Effector memory CD4-positive, alpha-beta T cell (primary cell): ENCODE measurements around the gene ZSWIM9.
"Not testable (repeated sequence)": the region's sequence is repeated elsewhere in the genome, so short reads cannot be mapped to it uniquely, and the experiment has no call there.

ENCODE experiments used
- DNase-seq, 3 donors: peaks; one replicate each; pipeline ENCODE4 v3.0.0-alpha.2; 2020
- H3K27ac ChIP-seq: 2 replicates; pipeline ENCODE4 v1.7.0; 2013; ENCODE audit warnings: mild to moderate bottlenecking, low read length, moderate library complexity; ENCODE audit not compliant: insufficient read depth, poor library complexity, severe bottlenecking
- H3K27me3 ChIP-seq: replicated peaks from 2 replicates; pipeline ENCODE4 v1.7.0; 2013; ENCODE audit warnings: mild to moderate bottlenecking, low read length; ENCODE audit not compliant: insufficient read depth, control insufficient read depth, poor library complexity, severe bottlenecking
- H3K36me3 ChIP-seq: 2 replicates; pipeline ENCODE4 v1.7.0; 2013; ENCODE audit warnings: mild to moderate bottlenecking, low read length, moderate library complexity; ENCODE audit not compliant: control insufficient read depth, insufficient read depth
- H3K4me1 ChIP-seq: 2 replicates; pipeline ENCODE4 v1.7.0; 2013; ENCODE audit warnings: low read length, mild to moderate bottlenecking; ENCODE audit not compliant: control insufficient read depth, insufficient read depth, poor library complexity, severe bottlenecking
- H3K4me3 ChIP-seq: 2 replicates; pipeline ENCODE4 v1.7.0; 2013; ENCODE audit warnings: low read length, low read depth, mild to moderate bottlenecking; ENCODE audit not compliant: insufficient read depth, poor library complexity, severe bottlenecking
- H3K9me3 ChIP-seq: 2 replicates; pipeline ENCODE4 v1.7.0; 2013; ENCODE audit warnings: mild to moderate bottlenecking, low read length, moderate library complexity; ENCODE audit not compliant: control insufficient read depth

The ZSWIM9 gene

DNA sequence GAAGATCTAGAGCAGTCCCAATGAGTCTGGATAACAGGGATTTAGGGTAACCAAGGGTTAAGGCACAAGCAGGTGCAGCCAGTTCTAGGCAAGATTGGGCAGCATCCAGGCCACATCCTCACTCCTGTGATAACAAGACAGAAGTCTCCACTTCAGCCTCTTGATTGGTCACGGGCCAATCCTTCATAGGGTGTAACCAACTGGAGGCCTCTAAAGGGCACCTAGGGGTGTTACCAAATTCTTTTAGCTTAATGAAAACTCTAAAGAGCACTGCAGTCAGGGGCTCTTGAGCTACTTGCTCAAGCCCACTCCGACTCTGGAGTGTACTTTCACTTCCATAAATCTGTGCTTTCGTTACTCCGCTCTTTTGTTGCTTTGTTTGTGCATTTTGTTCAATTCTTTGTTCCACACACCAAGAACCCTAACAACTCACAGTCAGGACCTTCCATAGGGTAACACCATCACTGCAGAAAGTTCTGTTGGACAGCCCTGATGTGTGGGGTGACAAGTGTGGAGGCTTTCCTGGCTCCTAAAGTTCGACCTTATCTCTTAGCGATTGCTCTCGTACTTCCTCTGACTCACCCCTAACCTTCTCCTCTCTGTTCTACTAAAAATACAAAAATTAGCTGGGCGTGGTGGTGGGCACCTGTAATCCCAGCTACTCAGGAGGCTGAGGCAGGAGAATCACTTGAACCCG, 36.1 kb downstream of the ZSWIM9 start:
- Histone ChIP-seq H3K27ac (no peak overlapping the region), H3K4me3 (no peak overlapping the region), H3K4me1 (peaks cover 6% of the 10 kb centered on the region), H3K36me3 (peaks cover 10% of the 10 kb centered on the region), H3K9me3 (no peaks in the 10 kb centered on the region), H3K27me3 (no peaks in the 10 kb centered on the region)
- no peak for DNase-seq

DNA sequence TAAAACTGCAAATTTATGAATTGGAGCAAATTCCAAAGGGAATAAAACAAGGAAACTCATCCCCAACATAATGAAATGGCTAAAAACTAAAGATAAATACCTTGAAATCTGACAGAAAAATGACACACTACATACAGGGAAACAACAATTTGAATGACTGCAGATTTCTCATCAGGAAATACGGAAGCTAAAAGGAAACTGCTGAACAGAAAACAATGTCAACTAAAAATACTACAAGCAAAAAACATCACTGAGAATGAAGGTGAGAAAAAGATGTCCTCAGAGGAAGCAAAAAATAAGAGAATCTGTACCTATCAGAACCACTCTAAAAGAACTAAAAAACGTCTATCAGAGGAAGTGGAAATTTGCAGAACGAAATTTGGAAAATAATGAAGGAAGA, 39.5 kb downstream of the ZSWIM9 start:
- Histone ChIP-seq H3K4me3 (no peak overlapping the region), H3K27ac (no peak overlapping the region), H3K9me3 (no peaks in the 10 kb centered on the region), H3K36me3 (peaks cover 22% of the 10 kb centered on the region), H3K27me3 (no peaks in the 10 kb centered on the region), H3K4me1 (no peaks in the 10 kb centered on the region)
- no peak for DNase-seq

DNA sequence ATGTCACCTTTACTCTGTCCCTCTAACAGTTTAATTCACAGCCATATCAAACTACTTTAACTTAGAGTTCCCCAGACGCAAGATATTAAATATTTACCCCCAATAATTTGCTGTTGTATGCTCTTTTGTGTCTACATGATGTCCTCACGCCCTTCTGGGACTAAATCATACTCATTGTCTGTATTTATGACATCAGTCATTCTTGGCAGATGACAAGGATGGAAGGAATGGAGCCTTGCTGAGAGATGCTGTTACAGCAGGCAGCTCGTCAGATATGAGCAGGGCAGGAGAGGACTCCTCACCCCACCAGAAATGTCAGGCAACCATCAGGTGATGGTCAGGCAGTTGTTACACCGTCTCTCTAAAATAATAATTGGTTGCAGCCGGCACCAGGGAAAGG, 43.5 kb downstream of the ZSWIM9 start:
- Histone ChIP-seq H3K4me3 (no peak overlapping the region), H3K9me3 (no peaks in the 10 kb centered on the region), H3K27me3 (no peaks in the 10 kb centered on the region), H3K4me1 (no peaks in the 10 kb centered on the region), H3K27ac (no peak overlapping the region), H3K36me3 (peaks cover 35% of the 10 kb centered on the region)
- DNase-seq: no peak

DNA sequence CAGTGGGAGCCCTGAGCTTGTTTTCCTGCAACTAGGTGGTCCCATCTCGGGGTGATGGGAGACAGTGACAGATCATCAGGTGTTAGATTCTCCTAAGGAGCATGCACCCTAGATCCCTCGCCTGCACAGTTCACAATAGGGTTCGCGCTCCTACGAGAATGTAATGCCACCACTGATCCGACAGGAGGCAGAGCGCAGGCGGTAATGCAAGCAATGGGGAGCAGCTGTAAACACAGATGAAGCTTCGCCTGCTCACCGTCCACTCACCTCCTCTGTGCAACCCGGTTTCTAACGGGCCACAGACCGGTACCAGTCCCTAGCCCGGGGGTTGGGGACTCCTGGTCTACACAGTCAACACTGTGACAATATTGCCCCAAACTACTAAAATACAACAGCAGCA, 46.5 kb downstream of the ZSWIM9 start:
- H3K9me3 ChIP-seq: no peaks in the 10 kb centered on the region
- H3K27ac ChIP-seq: no peak overlapping the region
- peaks cover 38% of the 10 kb centered on the region for H3K36me3 ChIP-seq
- DNase-seq: no peak
- H3K27me3 ChIP-seq: no peaks in the 10 kb centered on the region
- no peak overlapping the region for H3K4me3 ChIP-seq
- no peaks in the 10 kb centered on the region for H3K4me1 ChIP-seq

DNA sequence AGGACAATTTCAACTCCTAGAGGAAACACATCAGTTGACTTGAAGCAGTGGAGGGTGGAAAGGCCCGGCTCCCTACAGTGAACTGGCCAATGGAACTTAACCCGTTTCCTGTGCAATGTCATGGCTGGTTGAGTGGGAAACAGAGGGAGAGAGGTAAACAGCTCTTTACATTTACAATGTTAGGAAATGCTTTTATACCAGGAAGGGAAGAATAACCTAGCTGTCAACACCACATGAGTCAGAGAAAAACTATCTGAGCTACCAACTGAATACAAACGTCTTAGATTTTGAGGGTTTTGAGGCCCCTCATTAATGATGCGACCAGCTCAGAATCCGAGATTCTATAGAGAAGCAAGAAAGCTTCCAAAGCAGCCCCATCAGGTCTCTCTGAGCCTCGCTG, 48.5 kb downstream of the ZSWIM9 start:
- Histone ChIP-seq H3K27me3 (no peaks in the 10 kb centered on the region), H3K9me3 (no peaks in the 10 kb centered on the region)

DNA sequence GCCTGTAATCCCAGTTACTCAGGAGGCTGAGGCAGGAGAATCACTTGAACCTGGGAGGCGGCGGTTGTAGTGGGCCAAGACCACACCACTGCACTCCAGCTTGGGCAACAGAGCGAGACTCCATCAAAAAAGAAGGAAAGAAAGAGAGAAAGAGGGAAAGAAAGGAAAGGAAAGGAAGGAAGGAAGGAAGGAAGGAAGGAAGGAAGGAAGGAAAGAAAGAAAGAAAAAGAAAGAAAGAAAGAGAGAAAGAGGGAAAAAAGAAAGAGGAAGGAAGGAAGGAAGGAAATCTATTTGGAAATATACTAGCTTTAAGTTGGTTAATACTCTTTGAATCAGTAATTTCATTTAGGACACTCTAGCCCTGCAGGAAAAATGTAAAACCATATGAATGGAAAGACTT, 50.3 kb downstream of the ZSWIM9 start:
- not testable (repeated sequence) for H3K9me3 ChIP-seq

More for the DNA sequence above, 48.5 kb downstream of the ZSWIM9 start:
- no peak overlapping the region for H3K27ac ChIP-seq
- H3K4me1 ChIP-seq: no peaks in the 10 kb centered on the region
- no peak for DNase-seq
- peaks cover 31% of the 10 kb centered on the region for H3K36me3 ChIP-seq
- H3K4me3 ChIP-seq: no peak overlapping the region

DNA sequence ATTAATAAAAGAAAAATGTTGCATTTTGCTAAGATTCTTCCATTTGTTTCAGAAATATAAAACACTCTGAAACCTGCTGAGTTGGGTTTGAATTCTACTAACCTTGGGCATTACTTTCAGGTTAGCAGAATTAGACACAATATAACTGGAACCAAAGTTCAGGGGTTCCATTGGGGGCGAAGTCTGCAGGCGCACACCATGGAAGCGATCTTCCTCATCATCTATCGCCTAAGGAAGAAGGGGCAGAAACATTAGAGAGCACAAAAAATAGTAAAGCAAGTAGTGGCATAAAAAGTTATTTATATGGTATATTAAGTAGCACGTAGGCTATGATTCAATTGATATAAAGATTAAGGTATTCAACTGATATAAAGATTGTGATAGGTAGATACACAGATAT, 51.1 kb downstream of the ZSWIM9 start:
- DNase-seq: no peak
- H3K27ac ChIP-seq: no peak overlapping the region
- H3K27me3 ChIP-seq: no peaks in the 10 kb centered on the region
- H3K4me1 ChIP-seq: no peaks in the 10 kb centered on the region
- H3K9me3 ChIP-seq: no peaks in the 10 kb centered on the region
- H3K4me3 ChIP-seq: no peak overlapping the region
- peaks cover 30% of the 10 kb centered on the region for H3K36me3 ChIP-seq

More for the DNA sequence above, 50.3 kb downstream of the ZSWIM9 start:
- not testable (repeated sequence) for H3K27ac ChIP-seq, H3K4me1 ChIP-seq, H3K27me3 ChIP-seq, DNase-seq, H3K4me3 ChIP-seq
- peaks cover 30% of the 10 kb centered on the region for H3K36me3 ChIP-seq

DNA sequence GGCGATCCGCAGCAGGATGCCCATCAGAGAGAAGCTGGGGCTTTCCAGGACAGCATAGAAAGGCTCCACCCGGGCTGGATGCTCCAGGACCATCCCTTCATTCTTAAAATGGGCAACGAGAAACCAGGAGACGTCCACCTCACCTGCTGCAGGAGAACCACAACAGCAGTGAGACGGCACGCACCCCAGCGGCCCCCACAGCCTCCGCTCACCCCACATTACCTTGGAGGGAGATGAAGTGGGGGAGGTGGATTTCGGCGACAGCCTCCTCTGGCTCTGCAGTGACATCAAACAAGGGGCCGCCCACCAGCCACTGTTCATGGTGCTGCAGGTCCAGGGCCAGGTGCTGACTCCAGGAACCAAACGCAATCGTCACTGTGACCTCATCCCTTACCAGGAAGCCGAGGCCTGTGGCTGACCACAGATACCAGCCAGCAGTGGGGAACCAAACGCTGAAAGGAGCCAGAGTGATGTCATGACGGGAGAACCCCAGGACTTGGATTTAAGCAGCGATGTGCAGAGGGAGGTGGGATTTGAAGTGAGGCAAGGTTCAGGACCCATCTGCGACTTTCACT, 60.2 kb downstream of the ZSWIM9 start:
- H3K27ac ChIP-seq: no peak overlapping the region
- H3K4me3 ChIP-seq: no peak overlapping the region
- no peaks in the 10 kb centered on the region for H3K9me3 ChIP-seq
- peaks cover 73% of the 10 kb centered on the region for H3K36me3 ChIP-seq
- H3K27me3 ChIP-seq: no peaks in the 10 kb centered on the region
- no peaks in the 10 kb centered on the region for H3K4me1 ChIP-seq
- DNase-seq: peak in 1 of 3 donors; percentile 9

DNA sequence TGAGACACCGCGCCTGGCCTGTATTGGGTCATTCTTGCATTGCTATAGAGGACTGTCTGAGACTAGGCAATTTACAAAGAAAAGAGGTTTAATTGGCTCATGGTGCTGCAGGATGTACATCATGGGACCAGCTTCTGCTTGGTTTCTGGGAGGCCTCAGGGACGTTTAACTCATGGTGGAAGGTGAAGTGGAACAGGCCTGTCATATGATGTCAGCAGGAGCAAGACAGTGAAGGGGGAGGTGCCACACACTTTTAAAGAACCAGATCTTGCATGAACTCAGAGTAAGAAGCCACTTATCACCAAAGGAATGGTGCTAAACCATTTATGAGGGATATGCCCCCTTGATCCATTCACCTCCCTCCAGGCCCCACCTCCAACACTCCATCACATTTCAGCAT, 66.6 kb downstream of the ZSWIM9 start:
- Histone ChIP-seq H3K4me1 (no peaks in the 10 kb centered on the region), H3K27ac (no peak overlapping the region), H3K4me3 (no peak overlapping the region), H3K27me3 (no peaks in the 10 kb centered on the region), H3K36me3 (peaks cover 66% of the 10 kb centered on the region), H3K9me3 (no peaks in the 10 kb centered on the region)
- DNase-seq: no peak

DNA sequence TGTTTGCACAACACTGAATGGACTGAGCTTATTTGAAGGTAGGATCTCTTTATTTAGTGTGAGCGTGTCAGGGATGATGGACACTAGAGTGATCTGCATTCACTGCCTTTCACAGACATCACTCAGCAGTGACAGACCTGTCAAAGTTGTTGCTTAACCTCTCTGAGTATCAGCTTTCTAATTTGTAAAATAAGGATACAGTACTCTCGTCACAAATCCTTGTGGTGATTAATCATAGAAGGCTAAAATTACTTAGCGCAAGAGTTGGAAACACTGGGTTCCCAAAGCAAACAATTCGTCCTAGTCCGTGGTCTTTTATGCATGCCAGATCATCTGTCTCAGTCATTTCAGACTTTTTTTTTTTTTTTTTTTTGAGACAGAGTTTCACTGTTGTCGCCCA, 68.6 kb downstream of the ZSWIM9 start:
- no peak overlapping the region for H3K4me3 ChIP-seq
- H3K4me1 ChIP-seq: peaks cover 1% of the 10 kb centered on the region
- H3K9me3 ChIP-seq: no peaks in the 10 kb centered on the region
- H3K27me3 ChIP-seq: no peaks in the 10 kb centered on the region
- peaks cover 48% of the 10 kb centered on the region for H3K36me3 ChIP-seq
- H3K27ac ChIP-seq: no peak overlapping the region
- no peak for DNase-seq
